ENCODE measurements around the gene CRYBA1.

Gene CRYBA1

DNA sequence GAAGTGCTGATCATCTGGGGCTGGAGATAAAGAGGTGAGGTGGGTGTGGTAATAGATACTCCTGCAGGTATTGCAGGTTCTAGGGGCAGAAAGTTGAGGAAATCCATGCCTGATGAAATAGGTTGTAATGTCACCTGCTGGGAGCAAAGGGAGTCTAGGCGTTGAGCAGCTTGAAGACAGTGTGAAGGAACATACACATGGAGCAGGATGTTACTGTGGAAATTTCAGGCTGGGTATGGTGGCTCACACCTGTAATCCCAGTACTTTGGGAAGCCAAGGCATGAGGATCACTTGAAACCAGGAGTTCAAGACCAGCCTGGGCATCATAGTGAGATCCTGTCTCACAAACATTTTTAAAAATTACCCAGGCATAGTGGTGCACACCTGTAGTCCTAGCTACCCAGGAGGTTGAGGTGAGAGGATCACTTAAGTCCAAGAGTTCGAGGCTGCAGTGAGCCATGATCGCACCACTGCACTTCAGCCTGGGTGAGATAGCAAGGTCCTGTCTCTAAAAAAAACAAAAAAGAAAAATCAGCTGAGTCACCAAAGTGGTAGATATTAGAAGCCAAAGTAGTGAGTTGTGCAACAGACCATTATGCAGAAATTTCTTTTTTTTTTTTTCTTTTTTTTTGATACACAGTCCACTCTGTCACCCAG lies 9.1 kb upstream of the CRYBA1 start:
- peak; percentile 73 for DNase-seq
- Histone ChIP-seq H3K4me2 (ENCODE audit: low read length, poor library complexity, severe bottlenecking) (no peak overlapping the region), H3K14ac (ENCODE audit: low read length in 2 of 2) (no peak overlapping the region), H3K9ac (ENCODE audit: low read length) (peak overlapping the region; percentile 54), H2BK120ac (ENCODE audit: low read depth, low read length) (no peak overlapping the region), H3K79me1 (replicated peaks; ENCODE audit: low read length, poor library complexity, severe bottlenecking) (no peaks in the 10 kb centered on the region), H2BK15ac (ENCODE audit: low read depth, poor library complexity, severe bottlenecking) (peak overlapping the region; percentile 49), H2AFZ (ENCODE audit: low read depth, low read length) (no peak overlapping the region), H3K23ac (ENCODE audit: low read length in 2 of 2) (no peak overlapping the region), H3K4ac (ENCODE audit: low read depth in 1 of 2, low read length in 2 of 2) (no peak overlapping the region), H2AK5ac (ENCODE audit: low read length, severe bottlenecking) (no peak overlapping the region), H4K8ac (ENCODE audit: low read length) (no peak overlapping the region), H2BK5ac (ENCODE audit: low read depth, low read length, poor library complexity, severe bottlenecking) (no peak overlapping the region), H3K36me3 (ENCODE audit: control insufficient read depth in 1 of 2, insufficient read depth in 2 of 2, low read depth in 1 of 2, low read length in 2 of 2) (no peaks in the 10 kb centered on the region), H3K4me1 (ENCODE audit: control insufficient read depth, insufficient read depth, low read depth, low read length) (peaks cover 14% of the 10 kb centered on the region), H4K91ac (ENCODE audit: low read length) (no peak overlapping the region), H3K27ac (ENCODE audit: low read length, poor library complexity, severe bottlenecking) (peak overlapping the region; percentile 51), H3K18ac (ENCODE audit: low read depth in 1 of 2, low read length in 2 of 2) (peak overlapping the region in 1 of 2 experiments; percentile 57), H3K9me3 (ENCODE audit: control insufficient read depth, low read length) (no peaks in the 10 kb centered on the region), H3K27me3 (ENCODE audit: control insufficient read depth in 1 of 2, insufficient read depth in 1 of 2, low read length in 2 of 2) (no peaks in the 10 kb centered on the region), H2BK12ac (ENCODE audit: low read length in 2 of 2) (peak overlapping the region in 1 of 2 experiments; percentile 15), H3K4me3 (ENCODE audit: insufficient read depth in 1 of 2, low read depth in 1 of 2, low read length in 2 of 2) (no peak overlapping the region)
- 85% methylated on average over 3 of the region's 3 CpGs for WGBS

DNA sequence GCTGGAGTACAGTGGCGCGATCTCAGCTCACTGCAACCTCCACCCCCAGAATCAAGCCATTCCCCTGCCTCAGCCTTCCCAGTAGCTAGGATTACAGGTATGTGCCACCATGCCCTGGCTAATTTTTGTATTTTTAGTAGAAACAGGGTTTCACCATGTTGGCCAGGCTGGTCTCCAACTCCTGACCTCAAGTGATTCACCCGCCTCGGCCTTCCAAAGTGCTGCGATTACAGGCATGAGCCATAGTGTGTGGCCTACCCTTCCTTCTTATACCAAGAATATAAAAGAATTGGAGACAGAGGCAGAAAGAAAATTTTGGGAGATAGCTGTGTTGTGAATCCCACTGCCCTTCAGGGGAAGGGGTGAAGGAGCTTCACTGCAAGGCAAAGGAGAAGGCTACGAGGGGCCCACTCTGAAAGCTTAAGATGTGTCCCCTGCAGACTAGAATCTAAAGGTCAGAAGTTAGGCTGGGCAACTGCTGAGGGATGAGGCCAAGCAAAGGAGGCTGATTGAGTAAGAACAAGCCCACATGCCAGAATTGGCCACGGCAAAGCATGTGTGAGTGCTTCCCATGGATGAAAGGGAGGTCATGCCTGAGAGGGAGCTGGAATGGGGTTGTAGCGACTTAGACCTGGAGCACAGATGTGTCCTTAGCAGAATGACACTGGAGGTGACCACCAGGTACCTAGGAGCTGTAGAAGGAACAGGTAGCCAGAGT lies 8.4 kb upstream of the CRYBA1 start:
- Histone ChIP-seq H2BK120ac (ENCODE audit: low read depth, low read length) (no peak overlapping the region), H3K4me3 (ENCODE audit: insufficient read depth in 1 of 2, low read depth in 1 of 2, low read length in 2 of 2) (peak overlapping the region in 1 of 2 experiments; percentile 17), H2BK12ac (ENCODE audit: low read length in 2 of 2) (peak overlapping the region; percentile 12 to 84), H3K79me1 (replicated peaks; ENCODE audit: low read length, poor library complexity, severe bottlenecking) (no peaks in the 10 kb centered on the region), H3K36me3 (ENCODE audit: control insufficient read depth in 1 of 2, insufficient read depth in 2 of 2, low read depth in 1 of 2, low read length in 2 of 2) (no peaks in the 10 kb centered on the region), H2AK5ac (ENCODE audit: low read length, severe bottlenecking) (peak overlapping the region; percentile 4), H2BK5ac (ENCODE audit: low read depth, low read length, poor library complexity, severe bottlenecking) (no peak overlapping the region), H3K14ac (ENCODE audit: low read length in 2 of 2) (no peak overlapping the region), H3K9ac (ENCODE audit: low read length) (peak overlapping the region; percentile 54), H3K18ac (ENCODE audit: low read depth in 1 of 2, low read length in 2 of 2) (peak overlapping the region in 1 of 2 experiments; percentile 89), H4K8ac (ENCODE audit: low read length) (peak overlapping the region; percentile 82), H3K27me3 (ENCODE audit: control insufficient read depth in 1 of 2, insufficient read depth in 1 of 2, low read length in 2 of 2) (no peaks in the 10 kb centered on the region), H3K23ac (ENCODE audit: low read length in 2 of 2) (peak overlapping the region in 1 of 2 experiments; percentile 37), H2BK15ac (ENCODE audit: low read depth, poor library complexity, severe bottlenecking) (peak overlapping the region; percentile 80), H3K9me3 (ENCODE audit: control insufficient read depth, low read length) (no peaks in the 10 kb centered on the region), H2AFZ (ENCODE audit: low read depth, low read length) (no peak overlapping the region), H3K27ac (ENCODE audit: low read length, poor library complexity, severe bottlenecking) (peak overlapping the region; percentile 51), H3K4me2 (ENCODE audit: low read length, poor library complexity, severe bottlenecking) (no peak overlapping the region), H3K4ac (ENCODE audit: low read depth in 1 of 2, low read length in 2 of 2) (peak overlapping the region in 1 of 2 experiments; percentile 64), H3K4me1 (ENCODE audit: control insufficient read depth, insufficient read depth, low read depth, low read length) (peaks cover 14% of the 10 kb centered on the region), H4K91ac (ENCODE audit: low read length) (peak overlapping the region; percentile 83)
- no peak for DNase-seq
- WGBS, result 91% methylated on average over 8 of the region's 8 CpGs

DNA sequence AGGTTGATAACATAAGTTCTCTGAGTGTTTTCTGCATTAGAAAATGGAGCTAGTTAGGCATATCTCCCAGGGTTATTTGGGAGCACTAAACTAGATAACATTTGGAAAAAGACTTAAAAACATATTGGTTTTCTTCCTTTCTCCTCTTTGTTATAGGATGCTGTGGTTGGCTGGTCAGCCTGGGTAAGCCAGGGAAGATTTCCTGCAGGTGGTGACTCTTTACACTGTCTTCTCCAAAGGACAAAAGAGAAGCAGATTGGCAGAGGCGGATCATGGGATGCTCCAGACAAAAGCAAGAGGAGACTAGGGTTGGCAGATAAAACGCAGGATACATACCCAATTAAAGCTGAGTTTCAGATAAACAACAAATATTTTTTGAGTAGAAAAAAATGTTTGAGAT lies 6.2 kb upstream of the CRYBA1 start:
- Histone ChIP-seq H2BK12ac (ENCODE audit: low read length in 2 of 2) (no peak overlapping the region), H3K4me2 (ENCODE audit: low read length, poor library complexity, severe bottlenecking) (no peak overlapping the region), H3K79me1 (replicated peaks; ENCODE audit: low read length, poor library complexity, severe bottlenecking) (no peaks in the 10 kb centered on the region), H3K9ac (ENCODE audit: low read length) (peak overlapping the region; percentile 56), H3K23ac (ENCODE audit: low read length in 2 of 2) (no peak overlapping the region), H3K27ac (ENCODE audit: low read length, poor library complexity, severe bottlenecking) (peak overlapping the region; percentile 99), H4K8ac (ENCODE audit: low read length) (no peak overlapping the region), H3K4me1 (ENCODE audit: control insufficient read depth, insufficient read depth, low read depth, low read length) (peaks cover 16% of the 10 kb centered on the region), H2BK5ac (ENCODE audit: low read depth, low read length, poor library complexity, severe bottlenecking) (no peak overlapping the region), H4K91ac (ENCODE audit: low read length) (no peak overlapping the region), H3K14ac (ENCODE audit: low read length in 2 of 2) (no peak overlapping the region), H2BK120ac (ENCODE audit: low read depth, low read length) (no peak overlapping the region), H2AK5ac (ENCODE audit: low read length, severe bottlenecking) (peak overlapping the region; percentile 71), H2AFZ (ENCODE audit: low read depth, low read length) (no peak overlapping the region), H3K27me3 (ENCODE audit: control insufficient read depth in 1 of 2, insufficient read depth in 1 of 2, low read length in 2 of 2) (no peaks in the 10 kb centered on the region), H2BK15ac (ENCODE audit: low read depth, poor library complexity, severe bottlenecking) (no peak overlapping the region), H3K9me3 (ENCODE audit: control insufficient read depth, low read length) (no peaks in the 10 kb centered on the region), H3K4me3 (ENCODE audit: insufficient read depth in 1 of 2, low read depth in 1 of 2, low read length in 2 of 2) (peak overlapping the region in 1 of 2 experiments; percentile 3), H3K36me3 (ENCODE audit: control insufficient read depth in 1 of 2, insufficient read depth in 2 of 2, low read depth in 1 of 2, low read length in 2 of 2) (no peaks in the 10 kb centered on the region), H3K4ac (ENCODE audit: low read depth in 1 of 2, low read length in 2 of 2) (peak overlapping the region in 1 of 2 experiments; percentile 89), H3K18ac (ENCODE audit: low read depth in 1 of 2, low read length in 2 of 2) (peak overlapping the region in 1 of 2 experiments; percentile 71)
- WGBS, result no CpG with 5 or more reads among the region's 2 CpGs
- no peak for DNase-seq
